Esophagus muscularis mucosa (tissue), 4 donors: Measurements from ENCODE around the gene CSMD2.

Source experiments
- CTCF ChIP-seq, 3 experiments: fragments of 200-600 bp in 2 of 3; fragments of 450-650 bp in 1 of 3; sonication (generic) in 2 of 3; IDR thresholded peaks; one replicate each; pipeline ENCODE4 v1.5.1; 2017 to 2019; ENCODE audit warnings: antibody characterized with exemption in 3 of 3, mild to moderate bottlenecking in 2 of 3, moderate library complexity in 1 of 3
- EP300 ChIP-seq: sonication (generic); formaldehyde crosslinking; IDR thresholded peaks from one replicate; pipeline ENCODE4 v1.6.1; 2017; ENCODE audit warnings: antibody characterized with exemption
- POLR2A ChIP-seq: fragments of 450-650 bp; IDR thresholded peaks from one replicate; pipeline ENCODE4 v1.6.1; 2017; ENCODE audit warnings: antibody characterized with exemption, moderate library complexity, mild to moderate bottlenecking, low read depth
- POLR2AphosphoS5 ChIP-seq, 2 donors: sonication (generic); formaldehyde crosslinking; IDR thresholded peaks; one replicate each; pipeline ENCODE4 v1.6.1; 2017; ENCODE audit warnings: antibody characterized with exemption in 2 of 2

GRCh38 chr1:33768106-33768505 lies 396.9 kb downstream of the CSMD2 start:
- TF ChIP-seq CTCF (IDR thresholded peaks at IDR 0.05): no peak
- no peak for TF ChIP-seq POLR2AphosphoS5 (IDR thresholded peaks at IDR 0.05)
- TF ChIP-seq POLR2A: no peak
- TF ChIP-seq EP300: no peak
